AG04450 (cell line): ENCODE results near the gene ARMC9. TPM values are rescaled to one million over a fixed set of nuclear protein-coding genes. Genes with fewer than 3 reads are reported as not detected.

ENCODE experiments used
- CTCF ChIA-PET: fragments of 300-600, 350-600 bp; formaldehyde crosslinking; extraction: SDS; loops from one replicate; lab custom pipeline; 2022; ENCODE audit warnings: antibody characterized with exemption, inconsistent platforms; lab: Charles Lee
- POLR2A ChIA-PET: fragments of 350-600 bp; formaldehyde crosslinking; extraction: SDS; loops from one replicate; lab custom pipeline; 2021; ENCODE audit warnings: antibody characterized with exemption, inconsistent platforms; lab: Yijun Ruan, JAX
- DNase-seq: peaks from one replicate; pipeline ENCODE4 v3.0.0-alpha.2; 2011; ENCODE audit warnings: low read depth, low spot score
- H3K27ac ChIP-seq: one replicate; pipeline ENCODE4 v1.5.1; 2012; ENCODE audit warnings: low read depth, low read length, control low read depth
- H3K27me3 ChIP-seq: one replicate; pipeline ENCODE4 v1.6.0; 2012; ENCODE audit warnings: low read length; ENCODE audit not compliant: control insufficient read depth, insufficient read depth
- H3K4me3 ChIP-seq: 2 replicates; pipeline ENCODE4 v1.5.1; 2011; ENCODE audit warnings: mild to moderate bottlenecking, low read depth, low read length, control low read depth
- H3K9me3 ChIP-seq: 2 replicates; pipeline ENCODE4 v1.5.1; 2012; ENCODE audit warnings: low read length; ENCODE audit not compliant: control insufficient read depth, insufficient read depth
- CTCF ChIP-seq: IDR thresholded peaks from 2 replicates; pipeline ENCODE4 v1.5.1; 2011; ENCODE audit warnings: low read depth, low read length, control low read depth, inconsistent platforms
- polyA plus RNA-seq: library from polyadenylated mRNA; depleted of rRNA; stranded (reverse); fragments of >200 nt; gene quantifications from 2 replicates; pipeline ENCODE4 v1.2.3, GENCODE V29; 2011

ARMC9 gene
- polyA plus RNA-seq, 1 experiment = 49.4 TPM

- DNase-seq = no peak
- CTCF ChIA-PET = interaction anchor here (0.7 to 1.2 kb wide), 2 partner anchors 8 to 233 kb away, joined by 3 to 4 read pairs; no protein-coding TSS in a partner anchor
- H3K27ac ChIP-seq = no peak overlapping the region
- no peak overlapping the region for H3K4me3 ChIP-seq
- TF ChIP-seq CTCF = no peak
- POLR2A ChIA-PET = no interaction called here
- H3K9me3 ChIP-seq = no peaks in the 10 kb centered on the region
- H3K27me3 ChIP-seq = no peaks in the 10 kb centered on the region
Measured at GRCh38 chr2:231218366-231218765, 19.9 kb downstream of the ARMC9 start.

GRCh38 chr2:231219289-231219688 lies 20.9 kb downstream of the ARMC9 start:
- CTCF ChIA-PET = interaction anchor here (0.7 to 1.4 kb wide), 5 partner anchors 8 to 232 kb away, joined by 3 to 10 read pairs (median 4); no protein-coding TSS in a partner anchor
- Histone ChIP-seq H3K9me3 (no peaks in the 10 kb centered on the region), H3K27me3 (no peaks in the 10 kb centered on the region), H3K27ac (no peak overlapping the region), H3K4me3 (no peak overlapping the region)
- no peak for DNase-seq
- POLR2A ChIA-PET = interaction anchor here (0.6 to 0.8 kb wide), 2 partner anchors 21 to 233 kb away, joined by 5 to 7 read pairs; no protein-coding TSS in a partner anchor
- TF ChIP-seq CTCF = no peak

GRCh38 chr2:231221761-231222160 lies 23.3 kb downstream of the ARMC9 start:
- H3K27ac ChIP-seq = peak overlapping the region; percentile 82
- DNase-seq = no peak

GRCh38 chr2:231222318-231223000 lies 24.0 kb downstream of the ARMC9 start:
- ChIA-PET CTCF (interaction anchor here (1.1 to 1.8 kb wide), 2 partner anchors 75 to 117 kb away, joined by 6 to 7 read pairs; no protein-coding TSS in a partner anchor), POLR2A (interaction anchor here (0.6 to 1.6 kb wide), 4 partner anchors 10 to 242 kb away, joined by 3 to 7 read pairs (median 5); partner anchors contain the start of gene NCL)
- DNase-seq = peak; percentile 65
- H3K27ac ChIP-seq = peak overlapping the region; percentile 72
- no peaks in the 10 kb centered on the region for H3K27me3 ChIP-seq
- no peak overlapping the region for H3K4me3 ChIP-seq
- H3K9me3 ChIP-seq = no peaks in the 10 kb centered on the region
- TF ChIP-seq CTCF = no peak

More at GRCh38 chr2:231221761-231222160, 23.3 kb downstream of the ARMC9 start:
- POLR2A ChIA-PET = interaction anchor here (0.6 to 0.7 kb wide), 4 partner anchors 9 to 230 kb away, joined by 3 to 7 read pairs (median 4); no protein-coding TSS in a partner anchor
- H3K4me3 ChIP-seq = no peak overlapping the region
- CTCF ChIA-PET = interaction anchor here (1.1 kb wide), 1 partner anchor 116 kb away, joined by 7 read pairs; no protein-coding TSS in a partner anchor
- no peak for TF ChIP-seq CTCF
- no peaks in the 10 kb centered on the region for H3K9me3 ChIP-seq
- H3K27me3 ChIP-seq = no peaks in the 10 kb centered on the region

- POLR2A ChIA-PET = interaction anchor here (1.6 kb wide), 1 partner anchor 241 kb away, joined by 6 read pairs; the partner anchor contains the start of gene NCL
Measured at GRCh38 chr2:231223001-231223375, 24.6 kb downstream of the ARMC9 start.

More at GRCh38 chr2:231223001-231223375, 24.6 kb downstream of the ARMC9 start:
- DNase-seq = no peak
- H3K27ac ChIP-seq = peak overlapping the region; percentile 72
- CTCF ChIA-PET = interaction anchor here (0.9 to 7.3 kb wide), 6 partner anchors 30 to 230 kb away, joined by 3 to 67 read pairs (median 8); no protein-coding TSS in a partner anchor
- no peaks in the 10 kb centered on the region for H3K27me3 ChIP-seq
- H3K4me3 ChIP-seq = no peak overlapping the region
- H3K9me3 ChIP-seq = no peaks in the 10 kb centered on the region
- no peak for TF ChIP-seq CTCF
